K562 (cell line): ENCODE measurements around the gene MAML3. TPM values are rescaled to one million over a fixed set of nuclear protein-coding genes. Genes with fewer than 3 reads are reported as not detected.

ENCODE experiments used
- ATAC-seq: fragments of 200-7000 bp; cut with Tn5 transposase; 3 replicates; pipeline ENCODE4 v1.9.1; 2020; ENCODE audit warnings: moderate library complexity
- BruUV-seq: library from RNA; stranded (reverse); fragments of 400-500 nt; replicated peaks from 2 replicates; lab custom pipeline; 2021; lab: Mats Ljungman, UMichigan
- CTCF ChIA-PET: fragments of 300-600 bp; formaldehyde crosslinking; extraction: SDS; loops from one replicate; lab custom pipeline; 2021; ENCODE audit warnings: low intra/inter-chr PET ratio; lab: Yijun Ruan, JAX
- POLR2A ChIA-PET: fragments of 300-600, 350-650 bp; sonication (Branson Sonifier 250); formaldehyde crosslinking; extraction: SDS; loops from one replicate; lab custom pipeline; 2021; ENCODE audit warnings: antibody characterized with exemption, inconsistent platforms; lab: Yijun Ruan, JAX
- DNase-seq, 4 experiments: peaks; one replicate each; pipeline versions ENCODE4 v3.0.0 to v3.0.0-alpha.2; 2011 to 2018; ENCODE audit warnings: low spot score in 3 of 4, mixed read lengths in 3 of 4; ENCODE audit errors: extremely low read depth in 1 of 4
- FAIRE-seq: peaks from 2 replicates; lab custom pipeline; 2011; peaks lifted over from hg19 to GRCh38; lab: Jason Lieb, UNC
- H2AFZ ChIP-seq: 2 replicates; pipeline ENCODE4 v1.6.0; 2011; ENCODE audit warnings: low read depth, low read length, control low read depth, inconsistent platforms
- H3K27ac ChIP-seq: fragments of 200-600 bp; 3 replicates; pipeline ENCODE4 v1.8.0; 2011; ENCODE audit warnings: low read depth, mild to moderate bottlenecking, control low read depth, inconsistent platforms, low read length, moderate library complexity, mixed read lengths; ENCODE audit errors: extremely low read depth
- H3K27me3 ChIP-seq, 2 experiments: fragments of 300-600 bp in 1 of 2; 2 replicates in 1 of 2; 3 replicates in 1 of 2; pipeline versions ENCODE4 v1.6.0 to v1.8.0; 2011; ENCODE audit warnings: inconsistent platforms in 2 of 2, low read length in 2 of 2, mild to moderate bottlenecking in 1 of 2, mixed read lengths in 1 of 2, moderate library complexity in 1 of 2; ENCODE audit not compliant: control insufficient read depth in 2 of 2, insufficient read depth in 2 of 2
- H3K36me3 ChIP-seq: fragments of 300-600 bp; 3 replicates; pipeline ENCODE4 v1.8.0; 2011; ENCODE audit warnings: mild to moderate bottlenecking, low read length, inconsistent platforms; ENCODE audit not compliant: control insufficient read depth, insufficient read depth
- H3K4me1 ChIP-seq, 2 experiments: fragments of 200-600 bp in 1 of 2; replicated peaks in 1 of 2; 2 replicates in 1 of 2; 3 replicates in 1 of 2; pipeline versions ENCODE4 v1.5.1 to v1.8.0; 2011; ENCODE audit warnings: inconsistent platforms in 2 of 2, low read length in 2 of 2, mild to moderate bottlenecking in 1 of 2, mixed read lengths in 1 of 2, moderate library complexity in 1 of 2; ENCODE audit not compliant: control insufficient read depth in 2 of 2, insufficient read depth in 2 of 2
- H3K4me2 ChIP-seq: 2 replicates; pipeline ENCODE4 v1.6.1; 2011; ENCODE audit warnings: low read length, control low read depth, inconsistent platforms, mixed read lengths; ENCODE audit not compliant: insufficient read depth
- H3K4me3 ChIP-seq: fragments of 200-600 bp; sonication (generic), shearing (Covaris generic); 2 replicates; pipeline ENCODE4 v1.5.1; 2016; ENCODE audit warnings: control low read depth, inconsistent platforms
- H3K79me2 ChIP-seq: fragments of 200-600 bp; 3 replicates; pipeline ENCODE4 v1.8.0; 2011; ENCODE audit warnings: low read length, inconsistent platforms; ENCODE audit not compliant: control insufficient read depth, insufficient read depth
- H3K9ac ChIP-seq, 2 experiments: 2 replicates each; pipeline versions ENCODE4 v1.6.0 to v1.6.1; 2011; ENCODE audit warnings: low read depth in 2 of 2, low read length in 2 of 2, control low read depth in 1 of 2, inconsistent platforms in 1 of 2, mild to moderate bottlenecking in 1 of 2, mixed read lengths in 1 of 2; ENCODE audit not compliant: insufficient read depth in 1 of 2
- H3K9me1 ChIP-seq: one replicate; pipeline ENCODE4 v1.6.0; 2011; ENCODE audit warnings: inconsistent platforms, mild to moderate bottlenecking, low read length, moderate library complexity; ENCODE audit not compliant: control insufficient read depth, insufficient read depth
- H3K9me3 ChIP-seq: replicated peaks from 2 replicates; pipeline ENCODE4 v1.5.1; 2011; ENCODE audit warnings: low read depth, low read length, inconsistent platforms; ENCODE audit not compliant: control insufficient read depth, insufficient read depth
- H4K20me1 ChIP-seq: replicated peaks from 2 replicates; pipeline ENCODE4 v1.6.1; 2011; ENCODE audit warnings: low read length, inconsistent platforms, mixed read lengths; ENCODE audit not compliant: control insufficient read depth, insufficient read depth
- ATF7 ChIP-seq: fragments of 450-650 bp; IDR thresholded peaks from 2 replicates; pipeline ENCODE4 v1.7.1; 2014; ENCODE audit warnings: mild to moderate bottlenecking, moderate library complexity
- BRF2 ChIP-seq: IDR thresholded peaks from 3 replicates; pipeline ENCODE4 v1.6.1; 2011; ENCODE audit warnings: borderline replicate concordance, mild to moderate bottlenecking; ENCODE audit not compliant: insufficient read length, insufficient read depth
- HMG20A ChIP-seq: fragments of 450-650 bp; formaldehyde crosslinking; conservative IDR thresholded peaks from 2 replicates; pipeline ENCODE4 v1.4.0; 2020; ENCODE audit warnings: mild to moderate bottlenecking, mixed read lengths
- KDM5B ChIP-seq: fragments of 200-600 bp; sonication (generic); IDR thresholded peaks from 2 replicates; pipeline ENCODE4 v1.6.1; 2012; ENCODE audit warnings: low read depth, mild to moderate bottlenecking, moderate library complexity, low read length, control low read depth, inconsistent platforms; ENCODE audit not compliant: insufficient replicate concordance
- KLF10 ChIP-seq: fragments of 250-450 bp; sonication (Bioruptor Pico); IDR thresholded peaks from 2 replicates; pipeline ENCODE4 v1.6.1; 2021; ENCODE audit warnings: matching md5 sums
- LARP7 ChIP-seq: fragments of 450-650 bp; IDR thresholded peaks from 2 replicates; pipeline ENCODE4 v1.6.1; 2016
- NUFIP1 ChIP-seq: fragments of 450-650 bp; IDR thresholded peaks from 2 replicates; pipeline ENCODE4 v1.6.1; 2018; ENCODE audit not compliant: partially characterized antibody
- POLR2AphosphoS5 ChIP-seq: IDR thresholded peaks from 2 replicates; pipeline ENCODE4 v1.6.1; 2011; ENCODE audit warnings: mild to moderate bottlenecking, low read depth, low read length, moderate library complexity; ENCODE audit not compliant: control insufficient read depth, insufficient read depth
- RBM14 ChIP-seq: fragments of 200-400 bp; formaldehyde crosslinking; IDR thresholded peaks from 2 replicates; pipeline ENCODE4 v1.6.1; 2018; ENCODE audit warnings: low read depth, mild to moderate bottlenecking, low read length, moderate library complexity, borderline replicate concordance; ENCODE audit not compliant: insufficient read depth
- TEAD2 ChIP-seq: fragments of 450-650 bp; IDR thresholded peaks from 2 replicates; pipeline ENCODE4 v1.6.1; 2016; ENCODE audit warnings: missing genetic modification characterization, control low read depth, missing compliant biosample characterization
- THRAP3 ChIP-seq: fragments of 450-650 bp; IDR thresholded peaks from 2 replicates; pipeline ENCODE4 v1.6.1; 2016; ENCODE audit warnings: mild to moderate bottlenecking, inconsistent platforms, borderline replicate concordance
- ZBTB5 ChIP-seq: fragments of 450-650 bp; IDR thresholded peaks from 2 replicates; pipeline ENCODE4 v1.6.1; 2017; ENCODE audit warnings: antibody characterized with exemption
- ZNF239 ChIP-seq: fragments of 250-450 bp; sonication (Bioruptor Pico); IDR thresholded peaks from 2 replicates; pipeline ENCODE4 v1.4.0; 2020; ENCODE audit warnings: mild to moderate bottlenecking
- ZNF384 ChIP-seq: IDR thresholded peaks from 2 replicates; pipeline ENCODE4 v1.6.1; 2012; ENCODE audit warnings: low read depth, low read length, improper control_type of control experiment
- ZNF551 ChIP-seq: fragments of 250-450 bp; sonication (Bioruptor Pico); IDR thresholded peaks from 2 replicates; pipeline ENCODE4 v1.5.0; 2021; ENCODE audit warnings: mild to moderate bottlenecking, moderate library complexity
- ZNF764 ChIP-seq: fragments of 250-450 bp; sonication (Bioruptor Pico); IDR thresholded peaks from 2 replicates; pipeline ENCODE4 v1.4.0; 2020; ENCODE audit warnings: low read depth, mild to moderate bottlenecking, moderate library complexity
- WGBS: fragments of 100-300 bp; shearing (Covaris generic); methylation state at CpG from one replicate; pipeline ENCODE4 v1.1.6; 2016; ENCODE audit warnings: low coverage, mixed read lengths; ENCODE audit not compliant: insufficient coverage; ENCODE audit errors: missing lambda C conversion rate; 5-methylcytosine and 5-hydroxymethylcytosine counted together
- in situ Hi-C: fragments of 300-500 bp; cut with MboI; formaldehyde crosslinking; loops from 4 replicates; pipeline ENCODE4 v1.15.0; 2018; ENCODE audit warnings: inconsistent platforms, mixed read lengths
- intact Hi-C: fragments of 100-400 bp; cut with micrococcal nuclease; formaldehyde crosslinking; loops from 2 replicates; pipeline ENCODE4 v1.14.2; 2022
- polyA plus RNA-seq, 8 experiments: library from polyadenylated mRNA; depleted of rRNA in 4 of 8; stranded (reverse) in 5 of 8; unstranded in 3 of 8; fragments of >200 nt; fragmentation: Nextera tagmentation in 2 of 8; fragmentation: Illumina TruSeq in 1 of 8; extraction: Ambion mirVana in 2 of 8; extraction: Trizol in 1 of 8; gene quantifications; 2 replicates each; pipeline versions ENCODE4 v1.2.1 to v1.2.3, GENCODE V29; 2011 to 2014; ENCODE audit warnings: inconsistent platforms in 1 of 8, missing spikeins in 1 of 8
- total RNA-seq, 7 experiments: library from RNA; depleted of rRNA in 6 of 7; stranded (reverse); fragments of >200 nt in 6 of 7; fragmentation: Illumina TruSeq in 2 of 7; extraction: Trizol in 2 of 7; gene quantifications; 2 replicates each; pipeline versions ENCODE4 v1.2.1 to v1.2.3, GENCODE V29; 2011 to 2021; ENCODE audit warnings: low replicate concordance in 1 of 7
- TF ChIP-seq, protein P1 (sequence below): fragments of 250-450 bp; sonication (Bioruptor Pico); IDR thresholded peaks from 2 replicates; pipeline ENCODE4 v1.9.0; 2021; ENCODE audit warnings: mild to moderate bottlenecking, inconsistent platforms

The MAML3 gene
- total and polyA plus RNA-seq, 9 of the 15 experiments (the other 6 are each of a cell fraction or from before 2014, with no cell fraction given): 0.01 to 0.55 (median 0.25) TPM

GRCh38 chr4:139986689-139987501, 167.1 kb downstream of the MAML3 start:
- DNase-seq: no peak
- FAIRE-seq: no peak
- no peak for TF ChIP-seq NUFIP1
- no peak for TF ChIP-seq LARP7
- TF ChIP-seq ZNF239 (CRISPR knock-in tag): no peak
- TF ChIP-seq ZNF764: no peak
- no peak for TF ChIP-seq BRF2
- TF ChIP-seq KLF10 (CRISPR knock-in tag): no peak
- no peak for TF ChIP-seq ZNF551 (CRISPR knock-in tag)
- TF ChIP-seq, protein P1, sequence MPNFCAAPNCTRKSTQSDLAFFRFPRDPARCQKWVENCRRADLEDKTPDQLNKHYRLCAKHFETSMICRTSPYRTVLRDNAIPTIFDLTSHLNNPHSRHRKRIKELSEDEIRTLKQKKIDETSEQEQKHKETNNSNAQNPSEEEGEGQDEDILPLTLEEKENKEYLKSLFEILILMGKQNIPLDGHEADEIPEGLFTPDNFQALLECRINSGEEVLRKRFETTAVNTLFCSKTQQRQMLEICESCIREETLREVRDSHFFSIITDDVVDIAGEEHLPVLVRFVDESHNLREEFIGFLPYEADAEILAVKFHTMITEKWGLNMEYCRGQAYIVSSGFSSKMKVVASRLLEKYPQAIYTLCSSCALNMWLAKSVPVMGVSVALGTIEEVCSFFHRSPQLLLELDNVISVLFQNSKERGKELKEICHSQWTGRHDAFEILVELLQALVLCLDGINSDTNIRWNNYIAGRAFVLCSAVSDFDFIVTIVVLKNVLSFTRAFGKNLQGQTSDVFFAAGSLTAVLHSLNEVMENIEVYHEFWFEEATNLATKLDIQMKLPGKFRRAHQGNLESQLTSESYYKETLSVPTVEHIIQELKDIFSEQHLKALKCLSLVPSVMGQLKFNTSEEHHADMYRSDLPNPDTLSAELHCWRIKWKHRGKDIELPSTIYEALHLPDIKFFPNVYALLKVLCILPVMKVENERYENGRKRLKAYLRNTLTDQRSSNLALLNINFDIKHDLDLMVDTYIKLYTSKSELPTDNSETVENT: no peak
- TF ChIP-seq RBM14: no peak
- TF ChIP-seq POLR2AphosphoS5: no peak
- no peak for TF ChIP-seq THRAP3
- TF ChIP-seq ATF7: no peak
- no peak for TF ChIP-seq ZBTB5
- no peak for TF ChIP-seq ZNF384
- no peak for TF ChIP-seq KDM5B
- TF ChIP-seq TEAD2 (tag): no peak
- TF ChIP-seq HMG20A: no peak

More at GRCh38 chr4:139986689-139987501, 167.1 kb downstream of the MAML3 start:
- no peak for ATAC-seq
- ChIA-PET POLR2A (no interaction called here), CTCF (no interaction called here)
- no peak overlapping the region for H3K4me3 ChIP-seq
- 2% methylated on average over 13 of the region's 13 CpGs for WGBS
- H4K20me1 ChIP-seq: no peaks in the 10 kb centered on the region
- H3K9me3 ChIP-seq: no peaks in the 10 kb centered on the region
- no peaks in the 10 kb centered on the region for H3K9me1 ChIP-seq
- H2AFZ ChIP-seq: no peak overlapping the region
- intact Hi-C loops: no loop called here
- peaks cover 3 to 12% of the 10 kb centered on the region in 2 experiments; a peak in 3 of 5 replicates for H3K27me3 ChIP-seq
- no peak overlapping the region for H3K9ac ChIP-seq
- H3K27ac ChIP-seq: no peak overlapping the region
- H3K36me3 ChIP-seq: no peaks in the 10 kb centered on the region
- BruUV-seq: no TSS peak
- in situ Hi-C loops: no loop called here
- H3K4me2 ChIP-seq: no peak overlapping the region
- H3K4me1 ChIP-seq: no peaks in the 10 kb centered on the region
- no peaks in the 10 kb centered on the region for H3K79me2 ChIP-seq
